Measurements from ENCODE around the gene LAMC3. TPM values are rescaled to one million over a fixed set of nuclear protein-coding genes. Genes with fewer than 3 reads are reported as not detected.

LAMC3 gene
- total and polyA plus RNA-seq, 9 of the 15 experiments (the other 6 are each of a cell fraction or from before 2014, with no cell fraction given): 0.10 TPM; not detected in 8

- H4K20me1 ChIP-seq (replicated peaks; ENCODE audit: control insufficient read depth, insufficient read depth, low read length): peaks cover 73% of the 10 kb centered on the region
- H3K4me1 ChIP-seq (replicated peaks in 1 of 2; ENCODE audit: control insufficient read depth in 2 of 2, insufficient read depth in 2 of 2, low read length in 2 of 2): peaks cover 0 to 37% of the 10 kb centered on the region in 2 experiments; a peak in 1 of 5 replicates
- no peaks in the 10 kb centered on the region for H3K36me3 ChIP-seq (ENCODE audit: control insufficient read depth, insufficient read depth, low read length)
- no peak overlapping the region for H3K4me3 ChIP-seq
- no peak overlapping the region for H2AFZ ChIP-seq (ENCODE audit: low read depth, low read length)
- DNase-seq (ENCODE audit: extremely low read depth in 1 of 4, low spot score in 3 of 4) (peak in 1 of 4 experiments; percentile 61), FAIRE-seq (no peak), ATAC-seq (peak; percentile 23)
- H3K79me2 ChIP-seq (ENCODE audit: control insufficient read depth, insufficient read depth, low read length): no peaks in the 10 kb centered on the region
- TF ChIP-seq ARNT (IDR thresholded peaks at IDR 0.05) (no peak), E2F1 (CRISPR knock-in tag; IDR thresholded peaks at IDR 0.05) (peak; percentile 5; the same call in 1 of the 2 replicates), TARDBP (IDR thresholded peaks at IDR 0.05) (no peak), ZFP1 (CRISPR knock-in tag; IDR thresholded peaks at IDR 0.05) (no peak), ZNF175 (CRISPR knock-in tag; IDR thresholded peaks at IDR 0.05; ENCODE audit: low read depth) (no peak), NR3C1 (CRISPR knock-in tag; IDR thresholded peaks at IDR 0.05) (no peak)
- CTCF ChIA-PET (ENCODE audit: low intra/inter-chr PET ratio): interaction anchor here (0.8 kb wide), 1 partner anchor 10 kb away, joined by 3 read pairs; no protein-coding TSS in a partner anchor
- H3K9ac ChIP-seq (ENCODE audit: insufficient read depth in 1 of 2, low read depth in 2 of 2, low read length in 2 of 2): peak overlapping the region in 1 of 2 experiments; percentile 8; a peak in 2 of 4 replicates
- POLR2A ChIA-PET: interaction anchor here (1.3 to 99.3 kb wide), 3 partner anchors 1 to 73 kb away, joined by 3 to 3336 read pairs (median 3336); partner anchors contain the start of genes AIF1L and NUP214
- in situ Hi-C loops (cut with MboI): no loop called here
- H3K4me2 ChIP-seq (ENCODE audit: insufficient read depth, low read length): no peak overlapping the region
- intact Hi-C loops (cut with micrococcal nuclease): no loop called here
- no peaks in the 10 kb centered on the region for H3K9me3 ChIP-seq (replicated peaks; ENCODE audit: control insufficient read depth, insufficient read depth, low read depth, low read length)
- peaks cover 8% of the 10 kb centered on the region for H3K9me1 ChIP-seq (ENCODE audit: control insufficient read depth, insufficient read depth, low read length)
- 1% methylated on average over 9 of the region's 9 CpGs for WGBS (ENCODE audit: insufficient coverage, low coverage, missing lambda C conversion rate)
- H3K27ac ChIP-seq (ENCODE audit: extremely low read depth, low read depth, low read length): no peak overlapping the region
- H3K27me3 ChIP-seq (ENCODE audit: control insufficient read depth in 2 of 2, insufficient read depth in 2 of 2, low read length in 2 of 2): peaks cover 90 to 100% of the 10 kb centered on the region in 2 experiments
- BruUV-seq (replicated peaks): no TSS peak
Measured at GRCh38 chr9:131067625-131068024, 58.7 kb downstream of the LAMC3 start.

All from K562 (cell line).